Embryonic facial prominence (tissue), 1 donor: ENCODE results near the gene OR8U1.
"Not testable (repeated sequence)": the region's sequence is repeated elsewhere in the genome, so short reads cannot be mapped to it uniquely, and the experiment has no call there.

Experiments
- DNase-seq: peaks from one replicate; pipeline ENCODE4 v3.0.0-alpha.2; 2016; ENCODE audit errors: extremely low spot score

OR8U1 gene

GRCh38 chr11:56375324-56375723 lies at the start of gene OR8U1:
Gene OR8U1 (plus strand): TSS chr11:56375624. CDS start chr11:56375624, 0 bp downstream.
- DNase-seq, result no peak

- no peak for DNase-seq
Measured at GRCh38 chr11:56331861-56332491, 43.4 kb upstream of the OR8U1 start.

GRCh38 chr11:56333156-56333555 lies 42.3 kb upstream of the OR8U1 start:
- no peak for DNase-seq

- DNase-seq, result no peak
Measured at GRCh38 chr11:56340289-56340688, 35.1 kb upstream of the OR8U1 start.

DNA sequence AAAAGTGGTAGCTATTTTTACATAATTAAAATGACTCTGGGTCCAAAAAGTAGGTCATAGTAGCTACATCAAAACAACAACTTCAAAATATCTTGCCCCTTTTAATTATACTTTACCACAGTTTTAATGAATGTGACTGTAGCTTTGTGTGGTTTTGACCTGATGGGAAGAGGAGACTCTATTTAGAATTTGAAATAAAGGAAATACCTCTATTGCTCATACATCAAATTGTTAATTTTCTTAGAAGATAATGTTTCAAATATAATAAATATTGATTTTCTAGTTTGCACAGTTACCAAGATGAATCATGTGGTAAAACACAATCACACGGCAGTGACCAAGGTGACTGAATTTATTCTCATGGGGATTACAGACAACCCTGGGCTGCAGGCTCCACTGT lies 29.7 kb upstream of the OR8U1 start, which contains the start of gene OR8K1:
TSS of gene OR8K1 (plus strand) at position 301 of the 400 bp plus-strand sequence. CDS start at position 301, 0 bp downstream.
- DNase-seq, result no peak

DNA sequence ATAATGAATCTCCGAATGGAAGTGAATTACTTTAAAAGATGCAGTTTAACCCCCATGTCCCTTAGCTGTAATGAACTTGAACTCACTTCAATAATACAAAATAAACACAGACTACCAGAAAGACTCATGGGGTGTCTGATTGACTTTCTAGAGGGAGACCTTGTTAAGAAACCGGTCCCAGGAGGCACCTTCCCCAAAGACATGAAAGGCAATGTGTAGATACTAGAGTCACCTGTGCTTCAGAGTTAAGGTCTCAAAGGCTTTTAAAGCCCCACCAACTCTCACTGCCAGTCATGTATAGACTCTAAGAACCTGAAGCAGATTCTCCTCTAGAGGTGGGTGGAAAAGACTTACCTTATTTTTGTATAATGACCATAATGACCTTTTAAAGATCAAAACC lies 21.4 kb upstream of the OR8U1 start, which contains the start of gene OR8J1:
TSS of gene OR8J1 (plus strand) at position 301 of the 400 bp plus-strand sequence. CDS start 5,956 bp downstream, outside the sequence.
- no peak for DNase-seq

DNA sequence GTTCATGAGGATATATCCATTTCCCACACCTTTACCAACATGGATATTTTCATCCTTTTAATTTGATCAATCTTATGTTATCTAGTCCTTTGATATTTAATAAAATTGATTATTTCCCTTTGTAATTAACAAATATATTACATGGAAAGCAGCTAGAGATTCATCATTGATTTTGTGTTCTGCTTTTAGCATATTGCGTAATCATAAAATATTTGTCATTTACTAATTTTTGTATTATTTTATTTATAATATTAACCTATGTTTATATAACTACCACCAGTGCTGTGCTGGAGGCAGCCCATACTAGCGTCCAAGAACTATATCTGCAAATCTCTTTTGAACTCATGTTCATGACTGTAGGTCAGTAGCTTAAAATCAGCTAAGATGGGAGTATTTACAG lies 4.7 kb downstream of the OR8U1 start:
- no peak for DNase-seq

DNA sequence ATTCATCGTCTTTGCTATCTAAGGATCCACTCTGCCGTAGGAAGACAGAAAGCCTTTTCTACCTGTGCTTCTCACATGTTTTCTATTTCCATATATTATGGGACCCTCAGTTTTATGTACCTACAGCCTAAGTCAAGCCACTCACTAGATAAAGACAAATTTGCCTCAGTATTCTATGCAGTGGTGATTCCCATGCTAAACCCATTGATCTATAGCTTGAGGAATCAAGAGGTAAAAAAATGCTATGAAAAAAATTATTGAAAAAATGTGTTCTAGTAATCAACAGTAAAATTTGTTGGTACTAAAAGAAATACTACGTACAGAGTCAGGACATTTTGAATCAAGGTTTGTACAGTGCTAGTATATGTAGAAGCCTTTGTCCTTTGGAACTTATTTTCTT lies 19.0 kb downstream of the OR8U1 start:
- DNase-seq, result no peak

GRCh38 chr11:56396047-56396446 lies 20.6 kb downstream of the OR8U1 start:
- no peak for DNase-seq

DNA sequence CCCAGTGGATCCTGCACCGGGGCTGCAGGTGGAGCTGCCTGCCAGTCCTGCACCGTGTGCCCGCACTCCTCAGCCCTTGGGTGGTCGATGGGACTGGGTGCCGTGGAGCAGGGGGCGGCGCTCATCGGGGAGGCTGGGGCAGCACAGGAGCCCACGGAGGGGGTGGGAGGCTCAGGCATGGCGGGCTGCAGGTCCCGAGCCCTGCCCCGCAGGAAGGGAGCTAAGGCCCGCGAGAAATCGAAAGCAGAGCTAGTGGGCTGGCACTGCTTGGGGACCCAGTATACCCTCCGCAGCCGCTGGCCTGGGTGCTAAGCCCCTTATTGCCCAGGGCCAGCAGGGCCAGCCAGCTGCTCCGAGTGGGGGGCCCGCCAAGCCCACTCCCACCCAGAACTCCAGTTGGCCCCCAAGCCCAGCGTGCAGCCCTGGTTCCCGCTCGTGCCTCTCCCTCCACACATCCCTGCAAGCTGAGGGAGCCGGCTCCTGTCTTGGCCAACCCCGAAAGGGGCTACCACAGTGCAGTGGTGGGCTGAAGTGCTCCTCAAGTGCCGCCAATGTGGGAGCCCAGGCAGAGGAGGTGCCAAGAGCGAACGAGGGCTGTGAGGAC lies 26.5 kb downstream of the OR8U1 start:
- DNase-seq, result not testable (repeated sequence)

DNA sequence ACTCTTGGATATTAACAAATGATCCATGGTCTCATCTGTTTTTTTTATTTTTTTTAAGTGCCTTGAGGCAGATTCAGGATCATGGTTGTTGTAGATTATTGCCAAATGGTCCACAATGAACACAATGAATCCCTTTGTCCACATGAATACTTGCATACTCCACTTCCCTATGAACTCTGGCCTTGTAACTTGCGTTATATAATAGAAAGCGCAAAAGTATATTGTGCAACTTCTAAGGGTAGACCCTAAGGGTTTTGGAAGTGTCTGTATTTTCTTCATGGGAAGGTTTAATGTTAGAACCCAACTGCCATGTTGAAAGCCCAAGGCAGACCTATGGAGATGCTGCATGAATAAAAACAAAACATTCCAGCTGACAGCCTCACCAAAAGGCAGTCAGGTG lies 29.0 kb downstream of the OR8U1 start:
- no peak for DNase-seq

GRCh38 chr11:56410801-56411200 lies 35.4 kb downstream of the OR8U1 start:
- DNase-seq, result no peak

DNA sequence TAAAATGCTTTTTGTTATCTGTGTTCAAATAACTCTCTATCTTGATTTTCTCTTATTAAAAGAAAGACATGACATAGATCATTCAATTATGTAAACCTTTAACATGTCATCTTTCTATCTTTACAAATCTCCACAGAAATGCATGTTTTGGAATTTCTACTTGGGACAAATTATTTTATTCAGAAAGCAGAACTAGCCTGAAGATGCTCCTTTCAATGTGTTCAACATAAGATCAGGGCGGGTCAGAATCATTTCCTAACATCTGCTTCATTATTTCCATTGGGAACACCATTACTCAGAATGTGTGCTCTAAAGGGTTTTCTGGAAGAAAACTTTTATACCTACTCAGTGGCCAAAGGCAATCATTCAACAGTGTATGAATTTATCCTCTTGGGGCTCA lies 37.0 kb downstream of the OR8U1 start, which contains the start of gene OR5AL1:
TSS of gene OR5AL1 (plus strand) at position 301 of the 400 bp plus-strand sequence.
- DNase-seq, result no peak
